ENCODE data around the gene RFC5.

RFC5 gene

DNA sequence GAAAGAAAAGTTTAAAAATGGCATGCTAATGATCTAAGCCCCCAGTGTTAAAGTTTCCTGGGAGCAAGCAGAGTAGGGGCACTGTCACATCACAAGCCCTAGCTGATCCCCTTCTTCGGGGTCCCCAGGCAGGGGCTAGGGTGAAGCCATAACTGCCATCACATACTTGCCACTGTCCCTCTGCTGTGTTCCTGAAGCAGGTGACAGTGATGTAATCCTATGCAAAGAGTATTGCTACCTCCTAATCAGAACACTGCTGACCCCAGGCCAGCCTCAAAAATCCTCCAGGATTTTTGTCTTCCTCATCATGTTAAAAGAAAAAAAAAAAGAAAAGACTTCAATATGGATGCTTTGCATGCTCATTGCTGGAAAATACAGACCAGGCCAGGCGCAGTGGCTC is 1.2 kb upstream of the RFC5 start:
- TF ChIP-seq FOXP2 (optimal IDR thresholded peaks at IDR 0.05; ENCODE audit: borderline replicate concordance, extremely low read depth, extremely low read length, insufficient read depth): no peak
- TF ChIP-seq POLR2AphosphoS5 (IDR thresholded peaks at IDR 0.05; ENCODE audit: low read depth, low read length): no peak
- TF ChIP-seq TAF1 (IDR thresholded peaks at IDR 0.05; ENCODE audit: borderline replicate concordance, insufficient read depth, low read length): no peak
- TF ChIP-seq SIN3A (IDR thresholded peaks at IDR 0.05; ENCODE audit: borderline replicate concordance, insufficient read depth, low read length): no peak
- TF ChIP-seq, protein P1, sequence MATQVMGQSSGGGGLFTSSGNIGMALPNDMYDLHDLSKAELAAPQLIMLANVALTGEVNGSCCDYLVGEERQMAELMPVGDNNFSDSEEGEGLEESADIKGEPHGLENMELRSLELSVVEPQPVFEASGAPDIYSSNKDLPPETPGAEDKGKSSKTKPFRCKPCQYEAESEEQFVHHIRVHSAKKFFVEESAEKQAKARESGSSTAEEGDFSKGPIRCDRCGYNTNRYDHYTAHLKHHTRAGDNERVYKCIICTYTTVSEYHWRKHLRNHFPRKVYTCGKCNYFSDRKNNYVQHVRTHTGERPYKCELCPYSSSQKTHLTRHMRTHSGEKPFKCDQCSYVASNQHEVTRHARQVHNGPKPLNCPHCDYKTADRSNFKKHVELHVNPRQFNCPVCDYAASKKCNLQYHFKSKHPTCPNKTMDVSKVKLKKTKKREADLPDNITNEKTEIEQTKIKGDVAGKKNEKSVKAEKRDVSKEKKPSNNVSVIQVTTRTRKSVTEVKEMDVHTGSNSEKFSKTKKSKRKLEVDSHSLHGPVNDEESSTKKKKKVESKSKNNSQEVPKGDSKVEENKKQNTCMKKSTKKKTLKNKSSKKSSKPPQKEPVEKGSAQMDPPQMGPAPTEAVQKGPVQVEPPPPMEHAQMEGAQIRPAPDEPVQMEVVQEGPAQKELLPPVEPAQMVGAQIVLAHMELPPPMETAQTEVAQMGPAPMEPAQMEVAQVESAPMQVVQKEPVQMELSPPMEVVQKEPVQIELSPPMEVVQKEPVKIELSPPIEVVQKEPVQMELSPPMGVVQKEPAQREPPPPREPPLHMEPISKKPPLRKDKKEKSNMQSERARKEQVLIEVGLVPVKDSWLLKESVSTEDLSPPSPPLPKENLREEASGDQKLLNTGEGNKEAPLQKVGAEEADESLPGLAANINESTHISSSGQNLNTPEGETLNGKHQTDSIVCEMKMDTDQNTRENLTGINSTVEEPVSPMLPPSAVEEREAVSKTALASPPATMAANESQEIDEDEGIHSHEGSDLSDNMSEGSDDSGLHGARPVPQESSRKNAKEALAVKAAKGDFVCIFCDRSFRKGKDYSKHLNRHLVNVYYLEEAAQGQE (IDR thresholded peaks at IDR 0.05; ENCODE audit: insufficient read depth in 1 of 2, low read depth in 2 of 2, low read length in 2 of 2): no peak

DNA sequence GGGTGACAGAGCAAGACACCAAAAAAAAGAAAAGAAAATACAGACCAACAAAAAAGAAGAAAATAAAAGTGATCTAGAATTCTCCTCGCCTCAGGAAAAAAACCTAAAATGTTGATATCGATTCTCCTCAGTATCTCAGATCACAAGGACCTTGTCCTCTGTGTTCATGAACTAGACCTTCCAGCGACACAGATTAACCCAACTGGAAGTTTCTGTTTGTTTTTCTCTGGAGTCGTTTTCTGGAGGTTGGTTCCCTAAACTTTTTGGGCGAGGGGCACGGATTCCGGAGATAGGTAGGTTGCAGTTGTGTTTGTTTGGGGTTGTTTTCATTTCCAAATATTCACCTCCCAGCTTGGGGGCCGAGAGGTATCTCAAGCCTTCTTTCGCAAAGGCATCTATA is 559 bp upstream of the RFC5 start:
- TF ChIP-seq, protein P1 (IDR thresholded peaks at IDR 0.05; ENCODE audit: insufficient read depth in 1 of 2, low read depth in 2 of 2, low read length in 2 of 2): no peak
- TF ChIP-seq POLR2AphosphoS5 (IDR thresholded peaks at IDR 0.05; ENCODE audit: low read depth, low read length) (no peak), SIN3A (IDR thresholded peaks at IDR 0.05; ENCODE audit: borderline replicate concordance, insufficient read depth, low read length) (no peak), FOXP2 (optimal IDR thresholded peaks at IDR 0.05; ENCODE audit: borderline replicate concordance, extremely low read depth, extremely low read length, insufficient read depth) (no peak), TAF1 (IDR thresholded peaks at IDR 0.05; ENCODE audit: borderline replicate concordance, insufficient read depth, low read length) (no peak)

DNA sequence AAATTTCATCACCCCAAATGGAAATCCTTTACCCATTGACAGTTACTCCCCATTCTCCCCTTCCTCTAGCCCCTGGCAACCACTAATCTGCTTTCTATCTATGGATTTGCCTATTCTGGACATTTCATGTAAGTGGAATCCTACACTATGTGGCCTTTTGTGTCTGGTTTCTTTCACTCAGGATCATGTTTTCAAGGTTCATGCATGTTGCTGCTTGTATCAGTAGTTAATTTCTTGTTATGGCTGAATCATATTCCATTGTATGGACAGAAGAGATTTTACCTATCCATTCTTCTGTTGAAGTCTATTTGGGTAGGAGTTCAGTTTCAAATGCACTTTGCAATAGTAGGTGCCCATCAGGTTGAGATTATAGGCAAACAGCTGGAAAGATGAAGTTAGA is 1.4 kb downstream of the RFC5 start:
- TF ChIP-seq, protein P1 (IDR thresholded peaks at IDR 0.05; ENCODE audit: insufficient read depth in 1 of 2, low read depth in 2 of 2, low read length in 2 of 2): no peak
- TF ChIP-seq TAF1 (IDR thresholded peaks at IDR 0.05; ENCODE audit: borderline replicate concordance, insufficient read depth, low read length) (no peak), POLR2AphosphoS5 (IDR thresholded peaks at IDR 0.05; ENCODE audit: low read depth, low read length) (no peak), SIN3A (IDR thresholded peaks at IDR 0.05; ENCODE audit: borderline replicate concordance, insufficient read depth, low read length) (no peak), FOXP2 (optimal IDR thresholded peaks at IDR 0.05; ENCODE audit: borderline replicate concordance, extremely low read depth, extremely low read length, insufficient read depth) (no peak)

DNA sequence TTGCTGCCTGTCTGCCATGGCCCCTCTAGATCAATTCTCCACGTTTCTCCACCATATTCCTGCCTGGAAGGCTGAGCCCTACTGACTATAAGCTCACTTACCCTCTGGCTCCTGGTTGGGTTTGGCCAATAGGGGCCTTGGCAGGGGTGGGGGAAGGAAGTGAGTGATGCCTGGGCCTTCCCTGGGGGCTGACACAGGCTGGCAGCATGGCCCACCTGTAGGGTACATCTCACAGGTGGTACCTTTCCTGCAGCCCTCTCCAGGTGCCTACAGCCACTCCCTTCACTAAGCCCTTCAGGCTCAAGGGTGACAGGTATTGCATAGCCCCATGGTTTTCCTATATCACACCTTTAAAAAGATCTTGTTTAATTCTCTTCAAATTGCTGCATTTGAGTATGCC is 3.5 kb downstream of the RFC5 start:
- TF ChIP-seq, protein P1 (IDR thresholded peaks at IDR 0.05; ENCODE audit: insufficient read depth in 1 of 2, low read depth in 2 of 2, low read length in 2 of 2): no peak
- no peak for TF ChIP-seq POLR2AphosphoS5 (IDR thresholded peaks at IDR 0.05; ENCODE audit: low read depth, low read length)
- no peak for TF ChIP-seq FOXP2 (optimal IDR thresholded peaks at IDR 0.05; ENCODE audit: borderline replicate concordance, extremely low read depth, extremely low read length, insufficient read depth)
- no peak for TF ChIP-seq TAF1 (IDR thresholded peaks at IDR 0.05; ENCODE audit: borderline replicate concordance, insufficient read depth, low read length)
- no peak for TF ChIP-seq SIN3A (IDR thresholded peaks at IDR 0.05; ENCODE audit: borderline replicate concordance, insufficient read depth, low read length)

DNA sequence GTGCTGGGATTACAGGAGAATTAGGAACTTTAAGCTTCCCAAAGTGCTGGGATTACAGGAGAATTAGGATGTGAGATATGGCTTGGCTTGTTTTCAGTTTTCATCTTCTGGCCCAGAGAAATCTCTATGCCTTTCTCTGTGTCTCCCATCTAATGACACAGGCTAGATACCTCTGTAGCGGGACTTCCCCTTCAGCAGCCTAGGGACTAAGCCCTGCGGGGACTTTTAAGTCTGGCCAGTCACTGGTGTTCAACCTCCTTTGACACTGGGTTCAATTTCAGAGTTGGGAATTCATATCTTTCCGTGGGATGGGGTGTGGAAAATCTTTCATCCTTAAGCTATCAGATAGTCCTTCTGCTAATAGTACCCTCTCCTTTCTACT is 6.2 kb downstream of the RFC5 start:
- TF ChIP-seq TAF1 (IDR thresholded peaks at IDR 0.05; ENCODE audit: borderline replicate concordance, insufficient read depth, low read length) (no peak), POLR2AphosphoS5 (IDR thresholded peaks at IDR 0.05; ENCODE audit: low read depth, low read length) (no peak), FOXP2 (optimal IDR thresholded peaks at IDR 0.05; ENCODE audit: borderline replicate concordance, extremely low read depth, extremely low read length, insufficient read depth) (no peak)
- TF ChIP-seq, protein P1 (IDR thresholded peaks at IDR 0.05; ENCODE audit: insufficient read depth in 1 of 2, low read depth in 2 of 2, low read length in 2 of 2): no peak
